Astrocyte of the cerebellum (primary cell): ENCODE data around the gene BRD3OS.
A peak's percentile ranks its signal among the peaks of the same experiment; 100 is the strongest.

ENCODE experiments used
- DNase-seq: peaks from one replicate; pipeline ENCODE4 v3.0.0-alpha.2; 2011; ENCODE audit warnings: low read depth
- H3K4me3 ChIP-seq: 2 replicates; pipeline ENCODE4 v1.5.1; 2011; ENCODE audit warnings: mild to moderate bottlenecking, low read depth, low read length, moderate library complexity
- in situ Hi-C: cut with HindIII; loops from 2 replicates; pipeline ENCODE4 v1.10.0; 2017; ENCODE audit warnings: low sequenced_read_pairs
- TF ChIP-seq, protein P1 (sequence below): IDR thresholded peaks from 2 replicates; pipeline ENCODE4 v1.5.1; 2012; ENCODE audit warnings: low read length, low read depth, moderate library complexity, mild to moderate bottlenecking; ENCODE audit errors: missing control alignments

The BRD3OS gene

DNA sequence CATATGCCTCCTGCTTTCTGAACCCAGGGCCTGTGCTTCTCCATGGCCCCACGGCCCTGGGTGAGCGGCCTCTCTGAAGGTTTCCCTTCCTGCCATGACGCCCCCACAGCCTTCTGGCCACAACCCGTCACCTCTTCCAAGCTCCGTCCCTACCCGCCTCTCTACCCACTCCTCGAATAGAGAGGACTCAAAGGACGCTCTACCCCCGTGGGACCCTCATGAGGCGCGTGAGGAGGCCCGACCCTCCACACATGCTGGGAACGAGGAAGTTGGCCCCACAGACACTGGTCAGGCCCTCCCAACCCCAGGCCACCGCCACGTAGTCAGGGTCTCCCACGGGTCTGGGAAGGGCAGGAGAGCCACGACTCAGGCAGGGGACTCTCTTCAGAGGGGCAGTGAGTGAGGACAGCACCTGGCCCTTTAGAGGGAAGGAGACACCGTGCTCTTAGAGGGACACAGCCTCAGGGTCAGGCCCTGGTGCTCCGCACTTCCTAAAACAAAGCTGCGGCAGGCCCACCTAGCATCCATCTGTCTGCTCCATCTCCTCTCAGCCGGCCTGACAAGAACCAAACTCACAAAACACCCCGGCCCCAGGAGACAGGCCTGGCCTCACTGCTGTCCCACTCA is 37.3 kb downstream of the BRD3OS start:
- in situ Hi-C loops = no loop called here
- no peak for DNase-seq
- no peak overlapping the region for H3K4me3 ChIP-seq
- TF ChIP-seq, protein P1, sequence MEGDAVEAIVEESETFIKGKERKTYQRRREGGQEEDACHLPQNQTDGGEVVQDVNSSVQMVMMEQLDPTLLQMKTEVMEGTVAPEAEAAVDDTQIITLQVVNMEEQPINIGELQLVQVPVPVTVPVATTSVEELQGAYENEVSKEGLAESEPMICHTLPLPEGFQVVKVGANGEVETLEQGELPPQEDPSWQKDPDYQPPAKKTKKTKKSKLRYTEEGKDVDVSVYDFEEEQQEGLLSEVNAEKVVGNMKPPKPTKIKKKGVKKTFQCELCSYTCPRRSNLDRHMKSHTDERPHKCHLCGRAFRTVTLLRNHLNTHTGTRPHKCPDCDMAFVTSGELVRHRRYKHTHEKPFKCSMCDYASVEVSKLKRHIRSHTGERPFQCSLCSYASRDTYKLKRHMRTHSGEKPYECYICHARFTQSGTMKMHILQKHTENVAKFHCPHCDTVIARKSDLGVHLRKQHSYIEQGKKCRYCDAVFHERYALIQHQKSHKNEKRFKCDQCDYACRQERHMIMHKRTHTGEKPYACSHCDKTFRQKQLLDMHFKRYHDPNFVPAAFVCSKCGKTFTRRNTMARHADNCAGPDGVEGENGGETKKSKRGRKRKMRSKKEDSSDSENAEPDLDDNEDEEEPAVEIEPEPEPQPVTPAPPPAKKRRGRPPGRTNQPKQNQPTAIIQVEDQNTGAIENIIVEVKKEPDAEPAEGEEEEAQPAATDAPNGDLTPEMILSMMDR = no peak

DNA sequence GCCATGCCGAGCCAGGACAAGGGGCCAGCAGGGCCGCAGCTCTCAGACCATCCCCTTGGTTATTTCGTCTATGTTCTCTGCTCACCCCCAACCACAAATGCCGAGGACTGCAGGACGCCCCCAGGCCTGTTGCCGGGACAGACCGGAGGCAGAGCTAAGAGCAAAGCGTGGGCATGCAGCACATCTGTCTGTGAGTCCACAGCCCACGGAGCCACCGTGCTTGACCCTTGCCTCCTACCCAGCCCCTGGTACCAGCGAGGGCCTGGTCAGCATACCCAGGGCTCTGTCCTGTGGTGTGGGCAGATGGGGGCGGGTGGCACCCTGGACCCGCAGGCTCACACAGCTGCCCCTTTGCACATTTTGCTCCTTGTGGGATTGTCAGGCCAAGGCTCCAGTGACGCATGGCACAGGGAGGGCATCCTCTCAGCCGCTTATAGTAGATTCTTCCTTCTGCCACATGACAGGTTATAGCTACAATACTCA is 37.8 kb downstream of the BRD3OS start:
- in situ Hi-C loops = no loop called here

DNA sequence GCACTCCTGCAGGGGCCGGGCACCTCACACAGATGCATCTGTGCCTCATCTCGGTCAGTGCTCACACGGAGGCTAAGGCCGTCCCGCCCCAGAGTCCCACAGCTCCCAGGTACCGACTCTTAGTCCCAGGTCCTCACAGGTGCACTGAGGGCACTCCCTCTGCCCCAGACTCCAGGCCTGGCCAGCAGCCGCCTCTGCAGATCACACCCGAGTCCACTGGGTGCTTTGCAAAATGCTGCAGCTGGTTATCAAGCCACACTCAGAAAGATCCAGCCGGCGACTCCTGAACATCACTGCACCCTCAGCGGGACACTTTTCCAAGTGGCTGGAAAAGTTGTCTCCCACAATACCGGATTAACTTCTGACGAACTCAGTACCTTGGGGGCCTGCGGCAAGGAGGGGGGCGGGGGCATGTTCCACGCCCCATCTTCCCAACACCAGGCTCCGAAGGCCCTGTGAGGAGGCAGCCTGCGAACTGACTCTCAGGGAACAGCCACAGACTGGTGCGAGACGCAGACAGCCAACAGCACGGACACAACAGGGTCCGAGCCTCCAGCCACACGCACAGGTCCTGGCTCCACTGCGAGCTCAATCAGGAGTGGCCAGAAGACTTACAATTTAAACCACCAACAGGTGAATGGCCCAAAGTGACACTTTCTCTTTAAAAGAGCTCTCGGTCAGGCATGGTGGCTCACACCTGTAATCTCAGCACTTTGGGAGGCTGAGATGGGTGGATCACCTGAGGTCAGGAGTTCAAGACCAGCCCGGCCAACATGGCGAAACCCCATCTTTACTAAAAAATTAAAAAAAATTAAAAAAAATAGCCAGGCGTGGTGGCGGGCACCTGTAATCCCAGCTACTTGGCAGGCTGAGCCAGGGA is 38.5 kb downstream of the BRD3OS start:
- in situ Hi-C loops = no loop called here
- DNase-seq = no peak
- TF ChIP-seq, protein P1 = no peak
- no peak overlapping the region for H3K4me3 ChIP-seq

More for the DNA sequence above, 37.8 kb downstream of the BRD3OS start:
- TF ChIP-seq, protein P1 = no peak
- no peak for DNase-seq
- no peak overlapping the region for H3K4me3 ChIP-seq

DNA sequence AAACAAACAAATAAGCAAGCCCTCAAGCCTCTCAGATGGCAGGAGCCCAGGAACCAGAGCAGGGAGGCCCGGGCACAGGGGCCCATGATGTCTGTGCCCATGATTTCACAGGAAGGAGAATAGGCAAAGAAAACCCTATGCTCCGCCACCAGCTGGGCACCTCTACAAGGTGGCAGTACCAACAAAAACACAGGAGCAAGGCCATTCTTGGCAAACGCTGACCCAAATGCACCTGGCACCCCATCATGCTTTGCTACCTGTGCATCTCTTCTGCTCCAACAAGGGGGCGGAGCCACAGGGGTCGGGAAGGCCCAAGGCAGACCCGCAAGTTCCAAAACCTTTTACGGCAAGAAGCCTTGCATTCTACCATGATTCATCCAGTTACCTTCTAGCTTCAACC is 39.4 kb downstream of the BRD3OS start:
- in situ Hi-C loops = no loop called here
- no peak overlapping the region for H3K4me3 ChIP-seq
- TF ChIP-seq, protein P1 = no peak
- no peak for DNase-seq

DNA sequence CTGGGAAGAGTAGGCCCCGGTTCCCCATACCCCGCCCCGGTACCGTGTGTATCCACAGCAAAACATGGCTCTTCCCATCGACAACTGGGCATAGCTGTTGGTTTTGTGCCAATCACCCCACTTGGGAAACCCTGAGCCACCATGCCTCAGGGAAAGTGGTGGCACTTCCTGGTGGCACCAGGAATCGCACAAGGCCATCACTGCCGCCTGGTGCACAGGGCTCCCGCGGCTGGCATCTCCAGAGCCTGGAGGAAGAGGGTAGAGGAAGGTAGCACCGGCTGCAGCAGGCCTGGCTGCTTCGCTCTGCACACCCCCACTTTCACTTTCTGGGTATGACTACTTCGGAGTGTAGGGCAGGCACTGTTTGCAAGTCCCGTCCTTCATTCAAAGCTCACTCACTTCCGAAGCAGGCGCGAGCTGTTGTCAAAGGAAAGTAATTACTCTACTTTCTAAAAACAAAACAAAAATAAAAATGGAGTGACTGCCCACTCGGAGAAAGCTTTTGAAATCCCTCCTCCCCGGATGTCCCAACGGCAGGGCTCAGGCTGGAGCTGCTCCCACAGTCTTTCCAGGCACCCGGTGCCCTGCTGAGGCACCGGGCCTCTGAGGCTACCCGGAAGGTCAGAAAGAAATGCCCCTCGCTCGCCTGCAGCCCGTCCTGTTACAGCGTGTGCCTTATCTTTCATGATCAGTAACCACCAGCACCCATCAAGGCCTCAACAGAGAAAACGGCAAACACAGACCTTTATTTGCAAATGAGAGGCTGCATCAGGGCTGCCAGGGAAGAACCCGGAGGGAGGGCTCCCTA is 40.5 kb downstream of the BRD3OS start:
- no peak for DNase-seq
- TF ChIP-seq, protein P1 = no peak
- in situ Hi-C loops = no loop called here
- peak overlapping the region; percentile 84 for H3K4me3 ChIP-seq

DNA sequence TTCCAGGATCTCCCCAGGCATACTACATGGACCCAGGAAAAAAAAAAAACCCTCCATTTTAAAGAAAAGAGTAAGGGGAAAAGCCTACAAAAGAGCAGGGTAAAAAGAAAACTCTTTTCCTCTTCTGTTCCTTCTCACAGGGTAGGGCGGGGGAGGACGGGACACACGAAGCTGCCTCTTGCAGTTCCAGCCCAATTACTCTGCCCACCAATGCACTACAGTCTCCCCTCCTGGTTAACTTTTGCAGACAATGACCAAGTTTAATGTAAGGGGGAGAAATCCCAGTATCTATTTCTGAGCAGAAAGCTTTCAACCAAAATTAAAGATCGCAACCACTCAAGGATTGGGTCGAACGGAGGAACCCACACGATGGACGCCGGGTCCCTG is 41.2 kb downstream of the BRD3OS start:
- TF ChIP-seq, protein P1 = no peak
- in situ Hi-C loops = no loop called here
- no peak for DNase-seq
- H3K4me3 ChIP-seq = peak overlapping the region; percentile 84
